Activated T-helper 17 cell treated with anti-CD3 and anti-CD28 coated beads, Interleukin-2, amount 50 U/mL, for 72 hours (primary cell): ENCODE data around the gene MAP4K2. TPM values are rescaled to one million over a fixed set of nuclear protein-coding genes. Genes with fewer than 3 reads are reported as not detected.

Source experiments
- ATAC-seq: fragments of 150-1000 bp; cut with Tn5 transposase; replicated peaks from 2 replicates; pipeline ENCODE4 v1.10.0; 2021; ENCODE audit warnings: mild to moderate bottlenecking, moderate library complexity
- H3K27ac Mint-ChIP-seq: one replicate; pipeline ENCODE4 v1.8.0; 2022; ENCODE audit warnings: mixed read lengths
- H3K27me3 Mint-ChIP-seq: one replicate; pipeline ENCODE4 v1.8.0; 2022; ENCODE audit warnings: mixed read lengths
- H3K36me3 Mint-ChIP-seq: one replicate; pipeline ENCODE4 v1.8.0; 2022; ENCODE audit warnings: low read depth, mild to moderate bottlenecking, mixed read lengths
- H3K4me1 Mint-ChIP-seq: one replicate; pipeline ENCODE4 v1.8.0; 2022; ENCODE audit warnings: mixed read lengths
- H3K4me3 Mint-ChIP-seq: one replicate; pipeline ENCODE4 v1.8.0; 2022; ENCODE audit warnings: mild to moderate bottlenecking, mixed read lengths
- H3K9me3 Mint-ChIP-seq: one replicate; pipeline ENCODE4 v1.8.0; 2022; ENCODE audit warnings: mixed read lengths
- total RNA-seq, 2 donors: library from RNA; stranded (reverse); gene quantifications; one replicate each; pipeline ENCODE4 v1.2.3, GENCODE V29; 2022

MAP4K2 gene
- total RNA-seq, 2 donors from 2014 or later, result 65.9 to 82.5 TPM

- H3K27me3 Mint-ChIP-seq, result no peaks in the 10 kb centered on the region
- H3K4me3 Mint-ChIP-seq, result peak within 1 kb of the TSS; percentile 94
- ATAC-seq, result peak; percentile 90
- peaks cover 12% of the 10 kb centered on the region for H3K4me1 Mint-ChIP-seq
- no peaks in the 10 kb centered on the region for H3K9me3 Mint-ChIP-seq
- H3K27ac Mint-ChIP-seq, result peak within 1 kb of the TSS; percentile 94
- H3K36me3 Mint-ChIP-seq, result peaks cover 12% of the 10 kb centered on the region
Measured at GRCh38 chr11:64810271-64810890, 7.4 kb upstream of the MAP4K2 start, which contains the start of gene MEN1. TSS of gene MEN1 (minus strand) at chr11:64810551. CDS start at chr11:64810109, 442 bp downstream.

GRCh38 chr11:64809781-64810241 is 6.8 kb upstream of the MAP4K2 start:
- Mint-ChIP-seq H3K4me3 (peak overlapping the region; percentile 94), H3K27ac (peak overlapping the region; percentile 94), H3K4me1 (peaks cover 12% of the 10 kb centered on the region)

GRCh38 chr11:64805481-64805880 is 2.5 kb upstream of the MAP4K2 start:
- peaks cover 30% of the 10 kb centered on the region for H3K36me3 Mint-ChIP-seq
- no peak overlapping the region for H3K27ac Mint-ChIP-seq
- ATAC-seq, result no peak
- no peaks in the 10 kb centered on the region for H3K9me3 Mint-ChIP-seq
- H3K27me3 Mint-ChIP-seq, result no peaks in the 10 kb centered on the region
- peaks cover 17% of the 10 kb centered on the region for H3K4me1 Mint-ChIP-seq
- H3K4me3 Mint-ChIP-seq, result no peak overlapping the region

More at GRCh38 chr11:64809781-64810241, 6.8 kb upstream of the MAP4K2 start:
- H3K27me3 Mint-ChIP-seq, result no peaks in the 10 kb centered on the region
- H3K36me3 Mint-ChIP-seq, result peaks cover 12% of the 10 kb centered on the region
- peak; percentile 46 for ATAC-seq
- H3K9me3 Mint-ChIP-seq, result no peaks in the 10 kb centered on the region

GRCh38 chr11:64804346-64805210 is 1.6 kb upstream of the MAP4K2 start:
- peak overlapping the region; percentile 88 for H3K4me3 Mint-ChIP-seq
- H3K36me3 Mint-ChIP-seq, result peaks cover 36% of the 10 kb centered on the region
- no peaks in the 10 kb centered on the region for H3K27me3 Mint-ChIP-seq
- no peak overlapping the region for H3K27ac Mint-ChIP-seq
- H3K4me1 Mint-ChIP-seq, result peaks cover 16% of the 10 kb centered on the region
- no peaks in the 10 kb centered on the region for H3K9me3 Mint-ChIP-seq
- no peak for ATAC-seq

- peak; percentile 19 for ATAC-seq
- peak overlapping the region; percentile 96 for H3K27ac Mint-ChIP-seq
- no peaks in the 10 kb centered on the region for H3K9me3 Mint-ChIP-seq
- H3K27me3 Mint-ChIP-seq, result no peaks in the 10 kb centered on the region
- peaks cover 12% of the 10 kb centered on the region for H3K4me1 Mint-ChIP-seq
- H3K4me3 Mint-ChIP-seq, result peak overlapping the region; percentile 88
- peaks cover 42% of the 10 kb centered on the region for H3K36me3 Mint-ChIP-seq
Measured at GRCh38 chr11:64803846-64804345, 882 bp upstream of the MAP4K2 start.

- Mint-ChIP-seq H3K36me3 (peaks cover 56% of the 10 kb centered on the region), H3K4me1 (peaks cover 11% of the 10 kb centered on the region), H3K27me3 (no peaks in the 10 kb centered on the region), H3K4me3 (peak overlapping the region; percentile 88), H3K27ac (peak overlapping the region; percentile 61), H3K9me3 (no peaks in the 10 kb centered on the region)
- peak; percentile 53 for ATAC-seq
Measured at GRCh38 chr11:64802370-64803157, 450 bp downstream of the MAP4K2 start.

GRCh38 chr11:64801561-64802369 is 1.2 kb downstream of the MAP4K2 start:
- H3K4me3 Mint-ChIP-seq, result peak overlapping the region; percentile 88
- ATAC-seq, result no peak
- H3K9me3 Mint-ChIP-seq, result no peaks in the 10 kb centered on the region
- H3K36me3 Mint-ChIP-seq, result peaks cover 52% of the 10 kb centered on the region
- H3K4me1 Mint-ChIP-seq, result peaks cover 11% of the 10 kb centered on the region
- peak overlapping the region; percentile 61 for H3K27ac Mint-ChIP-seq
- no peaks in the 10 kb centered on the region for H3K27me3 Mint-ChIP-seq

- Mint-ChIP-seq H3K9me3 (no peaks in the 10 kb centered on the region), H3K4me1 (peaks cover 11% of the 10 kb centered on the region), H3K27me3 (no peaks in the 10 kb centered on the region), H3K36me3 (peaks cover 52% of the 10 kb centered on the region), H3K4me3 (peak overlapping the region; percentile 88), H3K27ac (peak overlapping the region; percentile 61)
- ATAC-seq, result no peak
Measured at GRCh38 chr11:64801158-64801464, 1.9 kb downstream of the MAP4K2 start.

GRCh38 chr11:64800303-64801157 is 2.5 kb downstream of the MAP4K2 start:
- Mint-ChIP-seq H3K27ac (no peak overlapping the region), H3K4me3 (peak overlapping the region; percentile 88), H3K36me3 (peaks cover 58% of the 10 kb centered on the region), H3K27me3 (no peaks in the 10 kb centered on the region), H3K9me3 (no peaks in the 10 kb centered on the region), H3K4me1 (peaks cover 11% of the 10 kb centered on the region)
- no peak for ATAC-seq

- peaks cover 13% of the 10 kb centered on the region for H3K4me1 Mint-ChIP-seq
- H3K9me3 Mint-ChIP-seq, result no peaks in the 10 kb centered on the region
- H3K27ac Mint-ChIP-seq, result no peak overlapping the region
- ATAC-seq, result no peak
- peaks cover 66% of the 10 kb centered on the region for H3K36me3 Mint-ChIP-seq
- H3K4me3 Mint-ChIP-seq, result no peak overlapping the region
- H3K27me3 Mint-ChIP-seq, result no peaks in the 10 kb centered on the region
Measured at GRCh38 chr11:64799623-64800302, 3.3 kb downstream of the MAP4K2 start.

- peaks cover 18% of the 10 kb centered on the region for H3K4me1 Mint-ChIP-seq
- H3K36me3 Mint-ChIP-seq, result peaks cover 71% of the 10 kb centered on the region
- H3K27ac Mint-ChIP-seq, result no peak overlapping the region
- no peaks in the 10 kb centered on the region for H3K27me3 Mint-ChIP-seq
- no peaks in the 10 kb centered on the region for H3K9me3 Mint-ChIP-seq
- no peak overlapping the region for H3K4me3 Mint-ChIP-seq
- no peak for ATAC-seq
Measured at GRCh38 chr11:64799256-64799622, 3.8 kb downstream of the MAP4K2 start.

- no peaks in the 10 kb centered on the region for H3K27me3 Mint-ChIP-seq
- no peak overlapping the region for H3K4me3 Mint-ChIP-seq
- ATAC-seq, result no peak
- peaks cover 12% of the 10 kb centered on the region for H3K4me1 Mint-ChIP-seq
- H3K27ac Mint-ChIP-seq, result no peak overlapping the region
- no peaks in the 10 kb centered on the region for H3K9me3 Mint-ChIP-seq
- peaks cover 76% of the 10 kb centered on the region for H3K36me3 Mint-ChIP-seq
Measured at GRCh38 chr11:64796757-64797541, 6.1 kb downstream of the MAP4K2 start.
